ENCODE results near the gene MPEG1.

Gene MPEG1, protein sequence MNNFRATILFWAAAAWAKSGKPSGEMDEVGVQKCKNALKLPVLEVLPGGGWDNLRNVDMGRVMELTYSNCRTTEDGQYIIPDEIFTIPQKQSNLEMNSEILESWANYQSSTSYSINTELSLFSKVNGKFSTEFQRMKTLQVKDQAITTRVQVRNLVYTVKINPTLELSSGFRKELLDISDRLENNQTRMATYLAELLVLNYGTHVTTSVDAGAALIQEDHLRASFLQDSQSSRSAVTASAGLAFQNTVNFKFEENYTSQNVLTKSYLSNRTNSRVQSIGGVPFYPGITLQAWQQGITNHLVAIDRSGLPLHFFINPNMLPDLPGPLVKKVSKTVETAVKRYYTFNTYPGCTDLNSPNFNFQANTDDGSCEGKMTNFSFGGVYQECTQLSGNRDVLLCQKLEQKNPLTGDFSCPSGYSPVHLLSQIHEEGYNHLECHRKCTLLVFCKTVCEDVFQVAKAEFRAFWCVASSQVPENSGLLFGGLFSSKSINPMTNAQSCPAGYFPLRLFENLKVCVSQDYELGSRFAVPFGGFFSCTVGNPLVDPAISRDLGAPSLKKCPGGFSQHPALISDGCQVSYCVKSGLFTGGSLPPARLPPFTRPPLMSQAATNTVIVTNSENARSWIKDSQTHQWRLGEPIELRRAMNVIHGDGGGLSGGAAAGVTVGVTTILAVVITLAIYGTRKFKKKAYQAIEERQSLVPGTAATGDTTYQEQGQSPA

DNA sequence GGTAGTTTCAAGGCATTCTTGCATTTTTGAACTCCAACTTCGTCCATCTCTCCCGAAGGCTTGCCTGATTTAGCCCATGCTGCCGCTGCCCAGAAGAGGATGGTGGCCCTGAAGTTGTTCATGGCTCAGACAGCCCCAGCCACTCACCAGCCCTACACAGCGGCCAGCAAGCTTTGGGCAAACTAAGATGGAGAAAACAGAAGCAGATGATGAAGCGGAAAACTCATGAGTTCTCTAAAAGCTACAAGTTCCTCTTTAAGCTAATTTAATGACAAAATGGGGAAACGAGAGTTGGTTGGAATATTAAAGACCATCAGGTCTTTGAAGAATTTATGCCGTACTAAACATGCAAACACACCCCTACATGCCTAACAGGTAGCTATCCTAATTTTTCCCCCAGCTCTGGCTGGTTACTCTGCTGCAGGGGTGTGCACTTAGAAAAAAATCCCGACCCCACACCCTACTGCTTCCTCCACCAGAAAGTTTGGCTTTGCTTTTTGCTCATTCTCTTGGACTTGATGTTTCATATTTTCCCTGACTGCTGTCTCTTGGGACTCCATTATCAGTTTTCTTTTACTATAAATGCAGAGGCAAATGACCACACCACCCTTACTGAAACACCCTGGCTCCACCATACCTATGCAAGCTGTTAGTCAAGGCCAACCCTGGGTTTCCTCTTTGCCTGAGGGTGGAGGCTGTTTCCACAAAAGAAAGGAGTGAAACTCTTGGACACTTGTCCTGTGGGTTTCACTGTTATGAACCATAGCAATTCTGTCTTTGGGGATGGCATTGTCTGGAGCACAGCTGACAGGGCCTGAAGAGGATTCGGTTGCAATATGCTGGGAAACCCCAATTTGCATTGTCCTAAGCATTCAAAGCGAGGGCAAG is at the start of gene MPEG1:
Gene MPEG1, minus strand, starts transcription at position 184 of the 888 bp plus-strand sequence. Its CDS starts 62 bp downstream, at position 122.
- no peak for DNase-seq

DNA sequence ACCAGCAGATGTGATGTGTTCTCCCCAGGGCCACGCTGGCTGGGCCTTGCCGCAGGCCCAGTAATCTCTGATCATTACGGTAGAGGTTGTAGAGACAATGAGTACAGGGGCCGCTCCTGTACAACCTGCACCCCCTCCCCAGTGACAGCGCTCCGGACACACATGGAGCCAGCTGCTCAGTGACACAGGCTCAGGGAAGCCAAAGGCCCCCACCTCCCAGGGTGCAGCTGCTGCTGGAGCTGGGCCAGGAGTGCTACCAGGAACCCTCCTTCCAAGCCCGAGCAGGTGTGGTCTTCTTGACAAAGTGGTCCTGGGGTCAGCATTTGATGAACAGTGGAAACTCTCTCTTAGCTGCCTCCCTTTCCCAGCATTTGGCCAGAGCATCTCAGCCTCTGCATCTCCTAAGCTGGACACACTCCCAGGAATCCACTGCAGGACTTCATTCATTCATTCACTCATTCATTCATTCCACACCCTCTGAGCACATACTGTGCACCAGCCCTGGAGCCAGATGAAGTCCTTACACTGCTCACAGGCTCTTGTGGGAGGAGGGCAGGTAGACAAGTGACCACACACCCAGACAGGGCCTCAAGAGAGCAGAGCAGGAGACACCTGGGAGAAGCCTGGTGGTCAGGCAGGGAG is 49.6 kb upstream of the MPEG1 start:
- no peak for DNase-seq

DNA sequence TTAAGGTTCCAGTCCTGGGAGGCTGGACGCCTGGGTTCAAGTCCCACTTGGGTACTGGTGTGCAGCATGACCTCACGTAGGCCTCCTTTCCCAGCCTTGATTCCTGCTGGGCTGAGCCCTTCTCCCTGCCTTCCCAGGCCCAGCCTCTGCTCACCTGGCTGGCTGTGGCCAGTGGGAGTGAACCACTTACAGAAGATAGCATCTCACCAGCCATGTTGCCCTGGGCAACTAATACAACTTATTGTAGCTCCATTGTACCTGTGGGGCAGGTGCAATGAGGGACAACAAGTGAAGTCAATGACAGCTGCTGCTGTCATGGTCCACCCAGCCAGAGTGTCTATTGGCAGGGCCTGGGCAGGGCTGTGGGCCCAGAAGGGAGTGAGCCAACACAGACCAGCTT is 48.4 kb upstream of the MPEG1 start:
- DNase-seq, result no peak

DNA sequence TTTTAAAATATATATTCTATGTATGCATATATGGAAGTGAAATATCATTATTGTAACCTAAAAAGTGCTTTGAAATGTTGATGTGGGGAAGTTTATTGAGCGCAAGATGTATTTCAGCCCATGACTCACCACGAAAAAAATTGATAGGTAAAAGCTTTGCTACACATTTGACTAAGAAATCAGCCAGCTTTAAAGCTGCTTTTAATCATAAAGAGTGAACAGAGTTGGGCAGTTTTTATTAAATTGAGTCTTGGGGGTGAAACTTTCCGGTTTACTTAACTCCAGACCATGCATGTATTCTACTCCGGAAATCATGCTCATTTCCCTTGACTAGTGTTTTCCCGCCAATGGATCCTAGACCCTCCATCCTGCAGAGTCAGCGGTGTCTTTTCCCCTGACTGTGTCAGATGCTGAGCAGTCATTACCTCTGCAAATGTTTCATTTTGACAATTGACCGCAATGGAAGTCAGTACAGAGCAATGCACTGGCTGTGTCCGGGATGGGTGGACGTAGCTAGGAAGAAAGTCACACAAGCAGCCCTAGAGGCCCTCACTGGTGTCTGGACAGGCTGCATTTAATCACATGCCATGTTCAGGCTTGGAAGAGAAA is 47.2 kb upstream of the MPEG1 start:
- DNase-seq, result no peak

DNA sequence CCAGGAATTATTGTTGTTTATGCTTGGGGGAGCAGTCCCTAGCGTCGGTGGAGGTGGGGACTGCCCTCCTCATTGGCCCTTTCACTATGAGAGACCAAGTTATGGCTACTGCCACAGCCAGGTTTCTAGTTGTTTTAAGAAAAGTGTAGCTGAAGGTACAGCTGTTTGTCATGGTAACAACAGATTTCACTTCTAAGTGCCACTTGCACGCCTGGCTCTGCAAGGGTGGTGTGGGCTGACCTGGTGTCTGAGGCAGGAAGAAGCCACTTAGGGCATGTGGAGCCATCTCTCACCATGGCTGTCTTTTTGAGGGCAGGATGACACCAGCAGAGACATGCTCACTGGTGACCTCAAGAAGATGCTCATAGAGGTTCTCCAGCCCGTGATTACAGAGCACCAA is 46.3 kb upstream of the MPEG1 start:
- no peak for DNase-seq

DNA sequence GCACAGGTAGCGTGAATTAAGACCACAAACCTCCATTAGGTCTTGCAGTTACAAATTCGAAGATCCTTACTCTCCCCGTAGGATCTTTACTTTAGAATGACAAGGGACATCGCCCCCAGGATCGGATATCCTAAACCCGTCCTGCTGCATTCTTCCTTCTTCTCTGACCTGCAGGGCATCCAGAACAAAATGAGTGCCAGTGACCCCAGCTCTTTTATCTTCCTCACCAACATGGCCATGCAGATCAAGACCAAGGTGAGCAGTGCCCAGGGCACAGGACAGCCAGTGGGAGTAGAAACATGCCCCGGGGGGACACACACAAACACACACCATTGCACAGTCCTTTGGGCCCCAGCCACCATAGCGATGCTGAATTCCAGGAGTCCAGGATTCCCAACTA is 42.6 kb upstream of the MPEG1 start:
- DNase-seq, result no peak

DNA sequence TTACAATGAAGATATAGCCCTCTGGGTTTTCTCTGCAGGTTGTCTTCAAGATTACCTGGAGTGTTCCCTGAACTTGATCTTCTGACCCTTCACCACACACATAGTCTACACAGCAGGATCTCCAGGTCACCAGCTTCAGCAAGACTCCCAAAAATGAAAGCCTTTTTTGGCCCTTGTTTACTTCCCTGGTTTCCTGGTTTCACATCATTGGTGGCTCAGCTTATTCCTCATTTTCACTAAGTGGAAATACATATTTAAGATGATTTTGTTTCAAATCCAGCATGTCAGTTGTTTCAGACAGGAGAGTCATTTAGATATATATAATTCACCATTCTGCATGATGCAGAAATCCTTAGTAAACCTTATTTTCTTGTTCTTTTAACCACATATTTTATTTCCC is 41.6 kb upstream of the MPEG1 start:
- no peak for DNase-seq

DNA sequence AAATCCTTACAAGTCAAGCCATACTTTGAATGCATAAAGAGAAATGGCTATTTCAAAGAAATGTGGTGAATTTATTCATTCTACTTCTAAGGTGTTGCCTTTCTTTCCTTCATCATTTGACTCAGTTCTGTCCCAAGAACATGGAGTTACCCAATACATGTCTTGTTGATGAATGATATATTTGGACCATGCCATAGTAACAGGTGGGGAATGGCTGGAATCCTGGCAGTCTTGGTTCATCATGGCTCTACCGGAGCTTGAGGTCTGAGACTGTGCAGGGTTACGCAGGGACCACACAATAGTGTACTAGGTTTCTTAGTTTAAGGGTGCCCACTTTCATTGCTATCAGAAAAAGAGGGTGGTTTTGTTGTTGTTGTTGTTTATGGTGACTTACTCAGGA is 40.3 kb upstream of the MPEG1 start:
- DNase-seq, result no peak

DNA sequence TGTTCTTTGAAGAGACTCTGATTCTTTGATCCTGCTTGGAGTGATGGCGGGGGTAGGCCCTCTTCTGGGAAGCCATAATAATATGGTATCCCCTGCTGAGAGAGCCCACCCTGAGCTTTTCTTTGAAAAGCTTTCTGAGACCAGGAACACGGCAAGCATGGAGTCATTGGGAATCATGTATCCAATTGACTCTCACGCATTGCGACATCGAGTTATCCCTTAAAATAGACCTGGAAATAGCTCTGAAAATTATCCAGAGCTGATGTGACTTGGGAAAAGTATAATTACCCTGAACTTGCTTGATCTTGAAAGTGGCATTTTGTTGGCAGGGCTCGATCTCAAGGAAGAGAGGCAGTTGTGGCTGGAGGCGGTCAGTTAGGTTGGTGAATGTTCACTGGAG is 36.8 kb upstream of the MPEG1 start:
- DNase-seq, result no peak

DNA sequence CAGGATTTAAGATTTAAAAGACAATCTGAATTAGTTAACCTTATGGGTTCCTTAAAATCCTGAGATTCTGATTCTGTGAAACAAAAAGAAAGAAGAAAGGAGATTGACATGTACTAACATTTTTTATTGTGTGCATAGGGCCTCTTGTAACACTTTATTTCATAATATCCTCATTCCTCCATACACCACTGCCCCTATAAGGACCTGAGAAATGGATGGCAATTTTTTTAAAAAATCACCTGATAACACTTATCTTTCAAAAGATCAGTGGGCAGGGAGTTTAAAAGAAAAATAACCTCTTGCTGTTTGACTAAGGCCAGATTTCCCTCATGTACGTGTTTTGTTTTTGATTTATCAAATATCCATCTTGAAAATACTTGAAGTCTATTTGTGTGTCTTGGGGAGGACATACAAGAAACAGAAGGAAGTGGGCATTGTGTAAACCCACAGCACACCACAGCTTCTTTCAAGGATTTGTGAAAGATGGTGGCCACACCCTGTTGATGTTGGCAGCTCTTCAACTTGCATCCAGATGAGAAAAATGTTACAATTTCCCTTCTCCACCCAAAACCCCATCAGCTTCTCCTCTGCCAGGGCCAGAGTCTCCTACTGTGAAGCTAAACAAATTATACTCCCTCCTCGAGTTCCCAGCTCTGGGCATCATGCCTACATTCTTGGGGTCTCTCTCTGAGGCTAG is 35.0 kb upstream of the MPEG1 start:
- DNase-seq, result no peak

DNA sequence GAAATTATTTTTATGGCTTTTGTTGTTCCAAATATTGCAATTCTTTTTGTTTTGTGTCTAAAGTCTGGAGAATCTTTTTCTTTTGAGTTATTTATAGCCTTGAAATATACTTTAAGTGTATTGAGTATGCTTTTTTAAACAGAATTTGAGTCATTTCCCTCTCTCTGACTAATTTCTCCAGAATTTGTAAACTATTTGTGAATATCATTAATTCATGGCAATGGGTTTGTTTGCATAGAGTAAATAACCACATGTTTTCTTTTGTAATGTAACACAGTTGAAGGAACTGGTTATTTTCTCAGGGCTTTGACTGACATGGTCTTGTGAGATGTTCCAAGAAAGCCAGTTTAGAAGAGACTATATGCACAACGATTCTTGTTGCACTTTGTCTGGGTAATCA is 30.9 kb upstream of the MPEG1 start:
- no peak for DNase-seq

DNA sequence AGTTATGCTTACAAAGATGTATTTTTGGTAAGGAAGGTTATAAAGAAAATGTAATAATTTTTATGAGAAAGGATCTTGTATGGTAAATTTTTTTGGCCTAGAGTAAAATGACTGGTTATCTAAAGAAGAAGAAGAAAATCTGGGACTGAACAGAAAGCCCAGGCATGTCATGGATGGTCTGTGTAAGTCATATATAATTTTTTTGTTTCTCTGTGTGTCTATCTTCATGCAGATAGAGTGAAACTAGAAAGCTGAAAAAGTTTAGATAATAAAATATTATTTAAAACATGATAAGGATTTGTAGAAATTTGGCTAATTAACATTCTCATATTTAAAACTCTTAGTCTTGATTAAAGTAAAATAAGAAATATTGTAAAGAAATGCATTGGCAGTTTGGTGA is 27.6 kb upstream of the MPEG1 start:
- no peak for DNase-seq

DNA sequence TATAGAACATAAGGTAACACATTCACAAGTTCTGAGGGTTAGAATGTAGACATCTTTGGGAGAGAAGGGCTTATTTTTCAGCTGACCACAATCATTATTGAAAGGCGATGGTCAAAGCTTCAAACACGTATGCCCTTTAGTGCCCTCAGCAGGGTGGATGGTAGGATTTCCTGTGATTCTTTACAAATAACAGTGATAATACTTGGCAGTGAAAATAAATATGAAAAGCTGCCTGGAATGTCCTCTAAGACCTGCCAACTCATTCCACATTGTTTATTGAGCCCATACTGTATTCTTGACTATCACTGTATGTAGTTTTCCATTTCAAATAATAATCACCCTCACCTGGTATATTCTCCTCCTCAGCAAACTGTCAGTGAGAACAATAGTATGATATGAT is 13.7 kb upstream of the MPEG1 start:
- no peak for DNase-seq

DNA sequence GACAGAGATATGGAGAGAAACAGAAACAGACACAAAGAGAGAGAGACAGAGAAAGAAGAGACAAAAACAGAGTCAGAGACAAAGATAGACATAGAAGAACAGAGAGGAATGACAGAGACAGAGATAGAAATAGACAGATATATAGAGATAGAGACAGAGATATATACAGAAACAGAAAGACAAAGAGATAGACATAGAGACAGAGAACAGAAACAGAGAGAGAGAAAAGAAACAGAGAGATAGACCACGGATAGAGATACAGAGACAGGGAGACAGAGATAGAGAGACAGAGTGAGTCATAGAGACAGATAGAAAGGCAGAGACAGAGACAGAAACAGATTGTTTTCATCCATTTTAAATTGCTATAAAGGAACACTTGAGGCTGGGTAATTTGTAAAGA is 12.3 kb upstream of the MPEG1 start:
- no peak for DNase-seq

DNA sequence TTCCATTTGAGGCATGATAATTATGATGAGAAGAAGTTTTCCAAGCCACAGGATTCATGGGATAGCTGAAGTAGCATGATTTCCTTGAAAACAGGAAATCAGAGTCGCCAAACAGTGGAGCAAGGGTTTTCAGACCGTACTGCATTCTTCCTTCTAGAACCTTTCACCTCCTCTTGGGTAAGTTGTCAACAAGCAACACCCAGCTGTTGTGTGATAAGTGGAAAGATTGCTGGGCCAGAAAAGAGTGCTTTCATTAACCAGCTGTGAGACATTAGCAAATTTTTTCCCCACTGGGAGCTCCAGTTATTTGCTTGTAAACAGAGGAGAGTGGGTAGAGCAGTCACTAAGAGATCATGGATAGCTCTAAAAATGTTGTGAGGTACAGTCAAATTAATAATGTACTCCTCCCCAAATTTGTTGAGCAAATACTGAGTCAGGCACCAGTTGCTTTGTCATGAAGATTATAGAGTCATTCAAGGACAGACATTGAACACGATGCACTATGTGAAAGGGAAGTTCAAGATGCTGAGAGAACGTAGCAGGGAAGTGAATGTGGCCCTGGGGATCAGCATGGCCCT is 11.7 kb upstream of the MPEG1 start:
- no peak for DNase-seq

DNA sequence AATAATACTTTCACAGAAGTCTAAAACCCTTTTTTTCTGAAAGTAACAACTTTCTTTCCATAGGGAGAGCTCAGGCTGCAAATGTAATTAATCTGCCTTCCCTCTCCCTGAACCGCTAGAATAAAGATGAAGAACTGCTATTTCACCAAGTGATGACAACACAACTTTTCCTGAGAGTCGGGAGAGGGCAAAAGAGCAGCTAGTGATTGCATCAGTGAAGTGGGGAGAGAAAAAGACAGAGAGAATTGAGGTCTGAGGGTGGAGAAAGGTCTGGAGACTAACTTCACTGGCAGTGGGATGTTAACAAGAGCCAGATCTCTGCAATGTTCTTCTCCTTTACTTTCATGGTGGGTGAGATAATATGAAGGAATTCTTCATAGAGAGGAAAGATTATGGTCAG is 10.9 kb upstream of the MPEG1 start:
- no peak for DNase-seq

DNA sequence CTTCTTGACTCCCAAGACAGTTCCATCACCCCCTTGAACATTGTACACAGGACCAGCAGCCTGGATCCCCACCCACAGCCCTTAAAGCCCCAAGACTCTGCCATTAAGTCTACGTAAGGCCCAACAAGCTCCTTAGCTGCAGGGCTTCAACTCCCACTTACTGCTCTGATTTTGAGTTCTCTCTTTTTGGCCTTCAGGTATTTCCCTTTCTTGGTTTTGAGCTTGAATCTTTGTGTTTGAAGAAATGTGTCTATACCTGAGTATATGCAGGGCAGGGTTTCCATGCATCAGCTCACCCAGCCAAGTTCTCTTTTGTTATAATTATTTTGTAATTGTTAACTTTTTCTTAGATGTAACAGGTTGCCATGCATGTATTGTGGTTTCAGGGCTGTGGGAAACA is 10.4 kb upstream of the MPEG1 start:
- no peak for DNase-seq

DNA sequence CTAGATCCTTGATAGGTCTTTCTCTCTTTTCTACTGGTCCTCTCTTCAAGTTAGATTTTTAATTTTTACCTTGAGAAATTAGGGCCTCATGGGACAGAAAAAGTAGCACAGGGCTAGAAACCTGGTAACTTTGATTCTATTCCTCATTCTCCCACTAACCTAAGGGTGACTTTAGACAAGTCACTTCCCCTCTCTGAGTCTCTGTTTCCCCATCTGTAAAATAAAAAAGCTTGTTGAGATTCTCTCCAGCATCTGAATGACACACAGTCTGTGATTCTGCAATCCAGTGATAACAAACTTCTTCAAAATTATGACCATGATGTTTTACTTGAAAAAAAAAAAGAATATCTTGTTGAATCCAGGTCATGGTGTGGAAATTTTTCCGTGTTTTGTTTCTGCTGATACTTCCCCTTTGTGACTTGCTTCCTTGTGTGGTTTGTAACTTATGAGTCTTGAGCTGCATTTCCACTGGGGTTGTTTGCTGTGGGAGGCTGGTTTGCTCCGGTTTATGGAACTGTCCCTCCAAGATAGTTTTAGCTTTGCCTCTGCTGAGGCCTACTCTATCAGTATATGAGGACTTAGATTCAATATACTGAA is 9.8 kb upstream of the MPEG1 start:
- no peak for DNase-seq

DNA sequence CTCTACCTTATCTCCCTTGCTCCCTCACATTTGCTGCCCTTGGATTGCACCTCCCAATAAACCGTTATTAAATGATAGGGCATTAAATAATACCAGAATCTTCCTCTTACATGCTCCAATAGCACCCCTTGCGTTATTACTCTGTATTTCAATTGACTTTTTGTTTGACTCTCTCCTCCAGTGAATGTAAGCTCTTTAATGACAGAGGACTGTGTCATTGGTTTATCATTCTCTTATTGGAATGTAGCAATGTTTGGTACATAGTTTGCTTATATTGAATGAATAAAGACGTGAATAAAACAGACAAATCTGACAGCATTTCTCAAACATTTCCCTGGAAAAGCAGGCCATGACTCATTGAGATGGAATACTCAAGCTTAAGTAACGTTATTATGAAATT is 8.7 kb upstream of the MPEG1 start:
- DNase-seq, result no peak

DNA sequence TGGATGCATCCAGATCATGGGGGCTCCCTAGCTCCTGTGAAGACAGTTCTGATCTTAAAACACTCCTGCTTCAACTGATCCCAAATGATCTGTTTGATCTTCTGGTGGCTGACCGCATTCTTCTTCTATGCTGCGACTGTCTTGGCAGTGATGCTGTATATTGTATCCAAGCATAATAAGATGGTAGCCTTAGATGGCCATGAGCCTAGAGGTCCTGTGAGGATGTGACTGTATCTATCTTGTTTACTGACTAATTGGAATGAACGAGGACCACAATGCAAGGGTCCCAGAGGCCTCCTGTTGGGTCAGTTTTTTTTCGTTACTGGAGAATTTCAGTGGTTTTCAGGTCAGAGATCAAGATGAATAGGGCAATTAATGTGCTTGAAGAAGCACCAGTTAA is 7.1 kb upstream of the MPEG1 start:
- DNase-seq, result no peak

DNA sequence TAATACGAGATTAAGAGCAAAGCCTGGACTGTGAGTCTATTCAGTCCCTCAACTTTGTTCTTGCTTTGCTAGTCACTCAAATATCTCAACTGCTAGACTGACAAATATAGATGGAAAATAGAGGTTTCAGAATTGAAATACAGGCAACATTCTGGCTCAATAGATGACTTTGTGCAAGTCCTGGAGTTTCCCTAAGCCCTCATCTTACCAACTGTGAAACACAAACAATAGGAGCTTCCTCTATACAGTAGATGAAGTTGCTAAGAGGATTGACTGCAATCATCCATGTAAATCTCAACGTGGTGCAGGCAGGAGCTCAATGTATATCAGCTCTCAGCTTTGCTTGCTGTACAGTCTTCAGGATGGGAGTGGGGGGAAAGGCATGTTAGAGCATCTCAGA is 6.2 kb upstream of the MPEG1 start:
- no peak for DNase-seq
